ENCODE measurements around the gene TSTD1. TPM values are rescaled to one million over a fixed set of nuclear protein-coding genes. Genes with fewer than 3 reads are reported as not detected.
A peak's percentile ranks its signal among the peaks of the same experiment; 100 is the strongest.

The TSTD1 gene
- total RNA-seq, 1 experiment from 2014 or later, result 116 TPM

GRCh38 chr1:161044908-161045735, 6.4 kb upstream of the TSTD1 start:
- TF ChIP-seq ZFX (IDR thresholded peaks at IDR 0.05) (peak; percentile 82), SIN3A (IDR thresholded peaks at IDR 0.05; ENCODE audit: low read depth) (no peak)
- H3K9me2 ChIP-seq (ENCODE audit: insufficient read depth), result no peaks in the 10 kb centered on the region
- H3K4me2 ChIP-seq (ENCODE audit: low read length), result peak overlapping the region; percentile 74
- no TSS peak for BruUV-seq (replicated peaks)
- H3K4me3 ChIP-seq (replicated peaks in 1 of 2; ENCODE audit: low read depth in 1 of 2, low read length in 2 of 2), result peak overlapping the region; percentile 66 to 70
- ChIA-PET CTCF (interaction anchor here (0.8 to 1.9 kb wide), 4 partner anchors 10 to 48 kb away, joined by 3 to 11 read pairs (median 5); no protein-coding TSS in a partner anchor), POLR2A (interaction anchor here (0.6 to 3.3 kb wide), 16 partner anchors 7 to 132 kb away, joined by 3 to 18 read pairs (median 3); partner anchors contain the start of genes DEDD, F11R, NIT1 and PFDN2), RAD21 (ENCODE audit: low non-redundant PET in 1 of 2, low total read pairs in 2 of 2, uncharacterized antibody in 2 of 2, unreplicated experiment in 2 of 2) (interaction anchor here in 1 of 2 experiments (1.3 kb wide), 1 partner anchor 24 kb away, joined by 5 read pairs; the partner anchor contains the start of gene F11R)
- no peaks in the 10 kb centered on the region for H4K20me1 ChIP-seq (ENCODE audit: insufficient read depth)
- peak; percentile 63 for ATAC-seq
- intact Hi-C loops (cut with micrococcal nuclease), result loop anchor here (2.0 to 5.0 kb wide), 2 partner anchors 52 to 72 kb away; partner anchors contain the start of genes NIT1 and PFDN2
- peaks cover 0 to 5% of the 10 kb centered on the region in 2 experiments; a peak in 1 of 4 replicates for H3K9me3 ChIP-seq (ENCODE audit: control insufficient read depth in 1 of 2, insufficient read depth in 1 of 2, low read depth in 1 of 2, low read length in 2 of 2)
- H3K4me1 ChIP-seq (ENCODE audit: control insufficient read depth in 1 of 2, insufficient read depth in 2 of 2, low read length in 2 of 2), result peaks cover 5 to 17% of the 10 kb centered on the region in 2 experiments; a peak in 2 of 4 replicates
- no peak overlapping the region for H2AFZ ChIP-seq (ENCODE audit: low read depth, low read length, poor library complexity, severe bottlenecking)
- H3K36me3 ChIP-seq (ENCODE audit: control insufficient read depth in 1 of 2, insufficient read depth in 2 of 2, low read length in 2 of 2), result peaks cover 5 to 22% of the 10 kb centered on the region in 2 experiments; a peak in 3 of 4 replicates
- H3K9ac ChIP-seq (ENCODE audit: low read length), result peak overlapping the region; percentile 79
- H3K79me2 ChIP-seq (ENCODE audit: insufficient read depth, low read length), result peaks cover 16% of the 10 kb centered on the region; the same call in 1 of the 2 replicates
- no peaks in the 10 kb centered on the region for H3K27me3 ChIP-seq (ENCODE audit: insufficient read depth, low read length)
- H3K27ac ChIP-seq (ENCODE audit: low read depth, low read length), result peak overlapping the region; percentile 85
- DNase-seq (ENCODE audit: low read depth, low spot score), result no peak

DNA sequence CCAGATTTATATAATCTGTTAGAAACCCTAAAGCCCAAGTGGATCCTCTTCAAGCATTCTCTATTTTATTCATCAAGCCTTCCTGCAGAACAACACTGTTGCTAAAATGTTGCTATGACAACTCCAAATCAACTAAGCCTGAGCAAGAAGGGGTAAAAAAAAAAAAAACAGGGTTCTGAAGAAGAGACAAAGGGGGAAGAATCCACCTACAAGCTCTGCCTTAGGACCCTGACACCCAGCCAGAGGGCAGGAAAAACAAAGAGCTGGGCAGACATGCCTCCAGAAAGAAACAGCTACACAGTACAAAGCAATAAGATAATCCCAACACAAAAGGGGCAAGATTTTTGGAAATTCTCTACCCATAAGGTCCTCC, 5.8 kb upstream of the TSTD1 start:
- ChIA-PET CTCF (interaction anchor here (1.8 kb wide), 1 partner anchor 27 kb away, joined by 11 read pairs; no protein-coding TSS in a partner anchor), RAD21 (ENCODE audit: low non-redundant PET in 1 of 2, low total read pairs in 2 of 2, uncharacterized antibody in 2 of 2, unreplicated experiment in 2 of 2) (no interaction called here), POLR2A (interaction anchor here (0.6 to 3.3 kb wide), 6 partner anchors 17 to 72 kb away, joined by 3 to 18 read pairs (median 4); partner anchors contain the start of genes F11R, NIT1 and PFDN2)
- Histone ChIP-seq H3K9me3 (ENCODE audit: control insufficient read depth in 1 of 2, insufficient read depth in 1 of 2, low read depth in 1 of 2, low read length in 2 of 2) (peaks cover 0 to 5% of the 10 kb centered on the region in 2 experiments; a peak in 1 of 4 replicates), H3K27me3 (ENCODE audit: insufficient read depth, low read length) (no peaks in the 10 kb centered on the region), H3K27ac (ENCODE audit: low read depth, low read length) (peak overlapping the region; percentile 85; the same call in 1 of the 2 replicates), H3K4me1 (ENCODE audit: control insufficient read depth in 1 of 2, insufficient read depth in 2 of 2, low read length in 2 of 2) (peaks cover 5 to 19% of the 10 kb centered on the region in 2 experiments; a peak in 2 of 4 replicates), H4K20me1 (ENCODE audit: insufficient read depth) (no peaks in the 10 kb centered on the region), H3K4me2 (ENCODE audit: low read length) (peak overlapping the region; percentile 74), H2AFZ (ENCODE audit: low read depth, low read length, poor library complexity, severe bottlenecking) (no peak overlapping the region), H3K79me2 (ENCODE audit: insufficient read depth, low read length) (peaks cover 16% of the 10 kb centered on the region; the same call in 1 of the 2 replicates), H3K9ac (ENCODE audit: low read length) (peak overlapping the region; percentile 79), H3K36me3 (ENCODE audit: control insufficient read depth in 1 of 2, insufficient read depth in 2 of 2, low read length in 2 of 2) (peaks cover 10 to 28% of the 10 kb centered on the region in 2 experiments; a peak in 3 of 4 replicates), H3K9me2 (ENCODE audit: insufficient read depth) (no peaks in the 10 kb centered on the region), H3K4me3 (replicated peaks in 1 of 2; ENCODE audit: low read depth in 1 of 2, low read length in 2 of 2) (peak overlapping the region; percentile 66 to 70)
- ATAC-seq, result no peak
- TF ChIP-seq, protein P1, sequence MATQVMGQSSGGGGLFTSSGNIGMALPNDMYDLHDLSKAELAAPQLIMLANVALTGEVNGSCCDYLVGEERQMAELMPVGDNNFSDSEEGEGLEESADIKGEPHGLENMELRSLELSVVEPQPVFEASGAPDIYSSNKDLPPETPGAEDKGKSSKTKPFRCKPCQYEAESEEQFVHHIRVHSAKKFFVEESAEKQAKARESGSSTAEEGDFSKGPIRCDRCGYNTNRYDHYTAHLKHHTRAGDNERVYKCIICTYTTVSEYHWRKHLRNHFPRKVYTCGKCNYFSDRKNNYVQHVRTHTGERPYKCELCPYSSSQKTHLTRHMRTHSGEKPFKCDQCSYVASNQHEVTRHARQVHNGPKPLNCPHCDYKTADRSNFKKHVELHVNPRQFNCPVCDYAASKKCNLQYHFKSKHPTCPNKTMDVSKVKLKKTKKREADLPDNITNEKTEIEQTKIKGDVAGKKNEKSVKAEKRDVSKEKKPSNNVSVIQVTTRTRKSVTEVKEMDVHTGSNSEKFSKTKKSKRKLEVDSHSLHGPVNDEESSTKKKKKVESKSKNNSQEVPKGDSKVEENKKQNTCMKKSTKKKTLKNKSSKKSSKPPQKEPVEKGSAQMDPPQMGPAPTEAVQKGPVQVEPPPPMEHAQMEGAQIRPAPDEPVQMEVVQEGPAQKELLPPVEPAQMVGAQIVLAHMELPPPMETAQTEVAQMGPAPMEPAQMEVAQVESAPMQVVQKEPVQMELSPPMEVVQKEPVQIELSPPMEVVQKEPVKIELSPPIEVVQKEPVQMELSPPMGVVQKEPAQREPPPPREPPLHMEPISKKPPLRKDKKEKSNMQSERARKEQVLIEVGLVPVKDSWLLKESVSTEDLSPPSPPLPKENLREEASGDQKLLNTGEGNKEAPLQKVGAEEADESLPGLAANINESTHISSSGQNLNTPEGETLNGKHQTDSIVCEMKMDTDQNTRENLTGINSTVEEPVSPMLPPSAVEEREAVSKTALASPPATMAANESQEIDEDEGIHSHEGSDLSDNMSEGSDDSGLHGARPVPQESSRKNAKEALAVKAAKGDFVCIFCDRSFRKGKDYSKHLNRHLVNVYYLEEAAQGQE (IDR thresholded peaks at IDR 0.05; ENCODE audit: low read depth), result no peak
- no peak for DNase-seq (ENCODE audit: low read depth, low spot score)
- no TSS peak for BruUV-seq (replicated peaks)
- intact Hi-C loops (cut with micrococcal nuclease), result loop anchor here (2.0 kb wide), 1 partner anchor 52 kb away; no protein-coding TSS in a partner anchor
